CD8-positive, alpha-beta memory T cell (primary cell): ENCODE measurements around the gene OR4D1. TPM values are rescaled to one million over a fixed set of nuclear protein-coding genes. Genes with fewer than 3 reads are reported as not detected.

Experiments
- polyA plus RNA-seq: library from polyadenylated mRNA; unstranded; fragments of 300-500 nt; fragmentation: Illumina TruSeq; gene quantifications from one replicate; pipeline ENCODE4 v1.2.3, GENCODE V29; 2021
- total RNA-seq, 2 experiments: library from RNA; stranded (reverse); gene quantifications; one replicate each; pipeline ENCODE4 v1.2.3, GENCODE V29; 2021

Gene OR4D1
- total and polyA plus RNA-seq, 3 experiments from 2014 or later, result 0.26 to 1.7 (median 0.29) TPM

Other genes with a start within 250 kb of the OR4D1 start
- gene CUEDC1, start 193.0 kb upstream of the OR4D1 start, total RNA-seq, result under 1 TPM; 0.33 to 0.73 TPM
- gene CUEDC1, start 193.0 kb upstream of the OR4D1 start, polyA plus RNA-seq, result not detected
- gene VEZF1, start 160.1 kb upstream of the OR4D1 start, total RNA-seq, result 10 to 100 TPM; 29.1 to 29.5 TPM
- 50.8 TPM for gene VEZF1, start 160.1 kb upstream of the OR4D1 start, polyA plus RNA-seq
- gene SRSF1, start 141.1 kb upstream of the OR4D1 start, total RNA-seq, result 100 to 1,000 TPM; 469 to 492 TPM
- 50.6 TPM for gene SRSF1, start 141.1 kb upstream of the OR4D1 start, polyA plus RNA-seq
- gene DYNLL2, start 65.0 kb upstream of the OR4D1 start, total RNA-seq, result 10 to 100 TPM; 40.3 to 41.0 TPM
- 1.4 TPM for gene DYNLL2, start 65.0 kb upstream of the OR4D1 start, polyA plus RNA-seq
- gene OR4D2, start 18.6 kb downstream of the OR4D1 start, total RNA-seq, result not detected
- not detected for gene OR4D2, start 18.6 kb downstream of the OR4D1 start, polyA plus RNA-seq
- gene EPX, start 44.3 kb downstream of the OR4D1 start, total RNA-seq, result not detected
- not detected for gene EPX, start 44.3 kb downstream of the OR4D1 start, polyA plus RNA-seq
- 10 to 100 TPM; 26.2 to 33.9 TPM for gene MKS1, start 70.9 kb downstream of the OR4D1 start, total RNA-seq
- gene MKS1, start 70.9 kb downstream of the OR4D1 start, polyA plus RNA-seq, result 10.7 TPM
- not detected for gene LPO, start 90.2 kb downstream of the OR4D1 start, total RNA-seq
- gene LPO, start 90.2 kb downstream of the OR4D1 start, polyA plus RNA-seq, result not detected
- not detected for gene MPO, start 132.6 kb downstream of the OR4D1 start, total RNA-seq
- not detected for gene MPO, start 132.6 kb downstream of the OR4D1 start, polyA plus RNA-seq
- 10 to 100 TPM; 14.4 to 15.0 TPM for gene TSPOAP1, start 180.4 kb downstream of the OR4D1 start, total RNA-seq
- 4.0 TPM for gene TSPOAP1, start 180.4 kb downstream of the OR4D1 start, polyA plus RNA-seq
- 100 to 1,000 TPM; 145 to 149 TPM for gene SUPT4H1, start 203.8 kb downstream of the OR4D1 start, total RNA-seq
- 97.5 TPM for gene SUPT4H1, start 203.8 kb downstream of the OR4D1 start, polyA plus RNA-seq